Measurements from ENCODE around the gene ODAD4. TPM values are rescaled to one million over a fixed set of nuclear protein-coding genes. Genes with fewer than 3 reads are reported as not detected.

Gene ODAD4
- total and polyA plus RNA-seq, 2 of the 8 experiments (the other 6 are each of a cell fraction or from before 2014, with no cell fraction given) = 0.48 to 1.3 TPM

DNA sequence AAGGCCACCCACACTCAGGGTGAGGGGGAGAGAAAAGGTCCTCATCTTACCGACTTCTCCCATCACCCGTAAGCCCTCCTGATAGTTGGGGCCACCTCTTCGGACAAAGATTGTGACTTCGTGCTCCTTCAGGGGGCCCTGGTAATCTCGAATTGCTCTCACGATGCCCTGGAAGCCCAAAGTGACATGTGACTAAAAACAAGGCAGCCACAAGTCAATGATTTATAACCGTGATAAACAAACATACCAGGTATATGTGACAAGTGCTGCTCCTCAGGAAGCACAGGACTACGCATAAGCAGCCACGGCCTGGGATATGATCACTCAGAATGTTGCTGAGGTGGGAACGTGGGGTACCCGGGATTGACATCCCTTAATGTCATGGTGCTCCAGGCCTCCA, 28.8 kb upstream of the ODAD4 start (continued):
- TF ChIP-seq, protein P1, sequence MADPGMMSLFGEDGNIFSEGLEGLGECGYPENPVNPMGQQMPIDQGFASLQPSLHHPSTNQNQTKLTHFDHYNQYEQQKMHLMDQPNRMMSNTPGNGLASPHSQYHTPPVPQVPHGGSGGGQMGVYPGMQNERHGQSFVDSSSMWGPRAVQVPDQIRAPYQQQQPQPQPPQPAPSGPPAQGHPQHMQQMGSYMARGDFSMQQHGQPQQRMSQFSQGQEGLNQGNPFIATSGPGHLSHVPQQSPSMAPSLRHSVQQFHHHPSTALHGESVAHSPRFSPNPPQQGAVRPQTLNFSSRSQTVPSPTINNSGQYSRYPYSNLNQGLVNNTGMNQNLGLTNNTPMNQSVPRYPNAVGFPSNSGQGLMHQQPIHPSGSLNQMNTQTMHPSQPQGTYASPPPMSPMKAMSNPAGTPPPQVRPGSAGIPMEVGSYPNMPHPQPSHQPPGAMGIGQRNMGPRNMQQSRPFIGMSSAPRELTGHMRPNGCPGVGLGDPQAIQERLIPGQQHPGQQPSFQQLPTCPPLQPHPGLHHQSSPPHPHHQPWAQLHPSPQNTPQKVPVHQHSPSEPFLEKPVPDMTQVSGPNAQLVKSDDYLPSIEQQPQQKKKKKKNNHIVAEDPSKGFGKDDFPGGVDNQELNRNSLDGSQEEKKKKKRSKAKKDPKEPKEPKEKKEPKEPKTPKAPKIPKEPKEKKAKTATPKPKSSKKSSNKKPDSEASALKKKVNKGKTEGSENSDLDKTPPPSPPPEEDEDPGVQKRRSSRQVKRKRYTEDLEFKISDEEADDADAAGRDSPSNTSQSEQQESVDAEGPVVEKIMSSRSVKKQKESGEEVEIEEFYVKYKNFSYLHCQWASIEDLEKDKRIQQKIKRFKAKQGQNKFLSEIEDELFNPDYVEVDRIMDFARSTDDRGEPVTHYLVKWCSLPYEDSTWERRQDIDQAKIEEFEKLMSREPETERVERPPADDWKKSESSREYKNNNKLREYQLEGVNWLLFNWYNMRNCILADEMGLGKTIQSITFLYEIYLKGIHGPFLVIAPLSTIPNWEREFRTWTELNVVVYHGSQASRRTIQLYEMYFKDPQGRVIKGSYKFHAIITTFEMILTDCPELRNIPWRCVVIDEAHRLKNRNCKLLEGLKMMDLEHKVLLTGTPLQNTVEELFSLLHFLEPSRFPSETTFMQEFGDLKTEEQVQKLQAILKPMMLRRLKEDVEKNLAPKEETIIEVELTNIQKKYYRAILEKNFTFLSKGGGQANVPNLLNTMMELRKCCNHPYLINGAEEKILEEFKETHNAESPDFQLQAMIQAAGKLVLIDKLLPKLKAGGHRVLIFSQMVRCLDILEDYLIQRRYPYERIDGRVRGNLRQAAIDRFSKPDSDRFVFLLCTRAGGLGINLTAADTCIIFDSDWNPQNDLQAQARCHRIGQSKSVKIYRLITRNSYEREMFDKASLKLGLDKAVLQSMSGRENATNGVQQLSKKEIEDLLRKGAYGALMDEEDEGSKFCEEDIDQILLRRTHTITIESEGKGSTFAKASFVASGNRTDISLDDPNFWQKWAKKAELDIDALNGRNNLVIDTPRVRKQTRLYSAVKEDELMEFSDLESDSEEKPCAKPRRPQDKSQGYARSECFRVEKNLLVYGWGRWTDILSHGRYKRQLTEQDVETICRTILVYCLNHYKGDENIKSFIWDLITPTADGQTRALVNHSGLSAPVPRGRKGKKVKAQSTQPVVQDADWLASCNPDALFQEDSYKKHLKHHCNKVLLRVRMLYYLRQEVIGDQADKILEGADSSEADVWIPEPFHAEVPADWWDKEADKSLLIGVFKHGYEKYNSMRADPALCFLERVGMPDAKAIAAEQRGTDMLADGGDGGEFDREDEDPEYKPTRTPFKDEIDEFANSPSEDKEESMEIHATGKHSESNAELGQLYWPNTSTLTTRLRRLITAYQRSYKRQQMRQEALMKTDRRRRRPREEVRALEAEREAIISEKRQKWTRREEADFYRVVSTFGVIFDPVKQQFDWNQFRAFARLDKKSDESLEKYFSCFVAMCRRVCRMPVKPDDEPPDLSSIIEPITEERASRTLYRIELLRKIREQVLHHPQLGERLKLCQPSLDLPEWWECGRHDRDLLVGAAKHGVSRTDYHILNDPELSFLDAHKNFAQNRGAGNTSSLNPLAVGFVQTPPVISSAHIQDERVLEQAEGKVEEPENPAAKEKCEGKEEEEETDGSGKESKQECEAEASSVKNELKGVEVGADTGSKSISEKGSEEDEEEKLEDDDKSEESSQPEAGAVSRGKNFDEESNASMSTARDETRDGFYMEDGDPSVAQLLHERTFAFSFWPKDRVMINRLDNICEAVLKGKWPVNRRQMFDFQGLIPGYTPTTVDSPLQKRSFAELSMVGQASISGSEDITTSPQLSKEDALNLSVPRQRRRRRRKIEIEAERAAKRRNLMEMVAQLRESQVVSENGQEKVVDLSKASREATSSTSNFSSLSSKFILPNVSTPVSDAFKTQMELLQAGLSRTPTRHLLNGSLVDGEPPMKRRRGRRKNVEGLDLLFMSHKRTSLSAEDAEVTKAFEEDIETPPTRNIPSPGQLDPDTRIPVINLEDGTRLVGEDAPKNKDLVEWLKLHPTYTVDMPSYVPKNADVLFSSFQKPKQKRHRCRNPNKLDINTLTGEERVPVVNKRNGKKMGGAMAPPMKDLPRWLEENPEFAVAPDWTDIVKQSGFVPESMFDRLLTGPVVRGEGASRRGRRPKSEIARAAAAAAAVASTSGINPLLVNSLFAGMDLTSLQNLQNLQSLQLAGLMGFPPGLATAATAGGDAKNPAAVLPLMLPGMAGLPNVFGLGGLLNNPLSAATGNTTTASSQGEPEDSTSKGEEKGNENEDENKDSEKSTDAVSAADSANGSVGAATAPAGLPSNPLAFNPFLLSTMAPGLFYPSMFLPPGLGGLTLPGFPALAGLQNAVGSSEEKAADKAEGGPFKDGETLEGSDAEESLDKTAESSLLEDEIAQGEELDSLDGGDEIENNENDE (IDR thresholded peaks at IDR 0.05; ENCODE audit: insufficient replicate concordance, low read length) = no peak
- TF ChIP-seq CHD2 (IDR thresholded peaks at IDR 0.05; ENCODE audit: low read length) (no peak), KDM5A (IDR thresholded peaks at IDR 0.05; ENCODE audit: low read length) (no peak), CBX8 (IDR thresholded peaks at IDR 0.05; ENCODE audit: borderline replicate concordance, low read depth, low read length) (no peak), EP300 (IDR thresholded peaks at IDR 0.05; ENCODE audit: borderline replicate concordance in 1 of 2, low read depth in 2 of 2, low read length in 2 of 2) (no peak), SAP30 (IDR thresholded peaks at IDR 0.05; ENCODE audit: insufficient read depth, insufficient replicate concordance, low read length) (no peak), RXRA (IDR thresholded peaks at IDR 0.05; ENCODE audit: insufficient read depth, low read depth, low read length) (no peak), SIRT6 (IDR thresholded peaks at IDR 0.05; ENCODE audit: low read length) (no peak), FOSL1 (IDR thresholded peaks at IDR 0.05; ENCODE audit: insufficient read depth, low read depth, low read length) (no peak), POLR2A (IDR thresholded peaks at IDR 0.05; ENCODE audit: control extremely low read depth in 1 of 2, low read depth in 2 of 2, low read length in 2 of 2) (no peak), BRCA1 (IDR thresholded peaks at IDR 0.05; ENCODE audit: low read depth, low read length) (no peak), CBX5 (IDR thresholded peaks at IDR 0.05; ENCODE audit: low read depth, low read length) (no peak)

Measured in H1 (cell line).